Cardiac fibroblast (primary cell): ENCODE results near the gene BNIP3.
"Not testable (repeated sequence)": the region's sequence is repeated elsewhere in the genome, so short reads cannot be mapped to it uniquely, and the experiment has no call there.

Source experiments
- DNase-seq, 2 donors: peaks; one replicate each; pipeline versions ENCODE4 v3.0.0 to v3.0.0-alpha.2; 2010; ENCODE audit warnings: low read depth in 2 of 2
- H3K4me3 ChIP-seq, 2 donors: replicated peaks in 1 of 2; 1 replicate in 1 of 2; 2 replicates in 1 of 2; pipeline ENCODE4 v1.5.1; 2011; ENCODE audit warnings: low read depth in 2 of 2, low read length in 2 of 2, mild to moderate bottlenecking in 2 of 2, moderate library complexity in 1 of 2
- TF ChIP-seq, protein P1 (sequence below): IDR thresholded peaks from one replicate; pipeline ENCODE4 v1.5.1; 2011; ENCODE audit warnings: low read depth, mild to moderate bottlenecking, low read length, inconsistent platforms

BNIP3 gene

DNA sequence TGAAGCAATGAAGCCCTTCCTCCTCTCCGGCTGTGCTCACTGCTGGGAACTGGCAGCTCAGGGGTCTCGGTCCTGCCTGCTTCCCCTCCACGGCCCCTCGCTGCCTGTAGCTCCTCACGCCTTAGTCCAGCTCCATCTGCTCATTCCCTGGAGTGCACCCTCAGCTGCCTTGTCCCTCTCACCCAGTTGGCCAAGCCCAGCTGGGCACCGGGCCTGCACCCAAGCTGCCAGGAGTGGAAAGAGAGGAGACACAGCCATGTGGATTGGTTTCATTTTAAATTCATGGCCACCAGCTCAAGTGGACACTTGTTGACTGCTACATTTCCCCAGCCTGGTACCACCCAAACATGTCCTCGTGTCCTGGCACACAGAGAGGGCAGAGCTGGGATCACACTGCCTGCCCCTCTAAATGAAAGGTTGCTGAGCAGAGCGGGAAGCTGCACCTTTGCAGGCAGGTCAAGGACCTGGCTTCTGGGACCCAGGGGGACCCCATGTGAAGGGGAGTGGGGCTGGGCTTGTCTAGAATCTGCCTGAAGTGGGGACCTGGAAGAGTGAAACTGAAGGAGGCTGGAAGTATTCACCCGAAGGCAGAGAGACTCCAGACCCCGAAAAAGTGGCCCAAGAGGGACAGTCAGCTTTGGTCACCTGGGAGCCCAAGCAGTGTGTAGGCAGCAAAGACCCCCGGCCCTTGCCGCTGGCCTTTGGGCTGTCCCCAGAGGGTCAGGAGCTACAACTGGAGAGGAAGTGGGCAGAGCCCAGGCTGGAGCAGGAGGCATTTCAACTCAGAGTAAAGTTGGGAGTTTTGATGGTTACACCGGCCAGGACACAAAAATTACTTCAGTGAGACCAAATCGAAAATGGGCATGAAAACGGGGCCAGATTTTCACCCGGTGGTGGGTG, 15.0 kb upstream of the BNIP3 start:
- TF ChIP-seq, protein P1, sequence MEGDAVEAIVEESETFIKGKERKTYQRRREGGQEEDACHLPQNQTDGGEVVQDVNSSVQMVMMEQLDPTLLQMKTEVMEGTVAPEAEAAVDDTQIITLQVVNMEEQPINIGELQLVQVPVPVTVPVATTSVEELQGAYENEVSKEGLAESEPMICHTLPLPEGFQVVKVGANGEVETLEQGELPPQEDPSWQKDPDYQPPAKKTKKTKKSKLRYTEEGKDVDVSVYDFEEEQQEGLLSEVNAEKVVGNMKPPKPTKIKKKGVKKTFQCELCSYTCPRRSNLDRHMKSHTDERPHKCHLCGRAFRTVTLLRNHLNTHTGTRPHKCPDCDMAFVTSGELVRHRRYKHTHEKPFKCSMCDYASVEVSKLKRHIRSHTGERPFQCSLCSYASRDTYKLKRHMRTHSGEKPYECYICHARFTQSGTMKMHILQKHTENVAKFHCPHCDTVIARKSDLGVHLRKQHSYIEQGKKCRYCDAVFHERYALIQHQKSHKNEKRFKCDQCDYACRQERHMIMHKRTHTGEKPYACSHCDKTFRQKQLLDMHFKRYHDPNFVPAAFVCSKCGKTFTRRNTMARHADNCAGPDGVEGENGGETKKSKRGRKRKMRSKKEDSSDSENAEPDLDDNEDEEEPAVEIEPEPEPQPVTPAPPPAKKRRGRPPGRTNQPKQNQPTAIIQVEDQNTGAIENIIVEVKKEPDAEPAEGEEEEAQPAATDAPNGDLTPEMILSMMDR = no peak
- no peak for DNase-seq
- H3K4me3 ChIP-seq = no peak overlapping the region

DNA sequence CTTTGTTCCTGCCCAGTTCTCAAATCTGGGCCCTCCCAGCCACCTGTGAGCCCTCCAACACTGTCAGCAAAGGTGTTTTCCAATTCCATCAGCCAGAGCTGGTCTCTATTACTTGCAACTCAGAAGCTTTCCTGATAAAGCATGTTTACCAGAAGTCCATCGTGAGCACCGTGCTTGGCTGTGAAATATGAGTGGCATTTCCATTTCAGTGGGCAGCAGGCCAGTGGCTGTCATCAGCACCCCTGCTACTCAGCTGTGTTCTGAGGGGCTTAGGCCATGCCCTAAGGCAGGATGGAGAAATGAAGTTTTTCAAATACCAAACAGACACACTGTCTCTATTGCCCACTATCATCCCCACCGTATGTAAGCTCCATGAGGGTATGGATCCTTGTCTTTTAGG, 12.7 kb upstream of the BNIP3 start:
- no peak overlapping the region for H3K4me3 ChIP-seq
- DNase-seq = no peak
- TF ChIP-seq, protein P1 = no peak

DNA sequence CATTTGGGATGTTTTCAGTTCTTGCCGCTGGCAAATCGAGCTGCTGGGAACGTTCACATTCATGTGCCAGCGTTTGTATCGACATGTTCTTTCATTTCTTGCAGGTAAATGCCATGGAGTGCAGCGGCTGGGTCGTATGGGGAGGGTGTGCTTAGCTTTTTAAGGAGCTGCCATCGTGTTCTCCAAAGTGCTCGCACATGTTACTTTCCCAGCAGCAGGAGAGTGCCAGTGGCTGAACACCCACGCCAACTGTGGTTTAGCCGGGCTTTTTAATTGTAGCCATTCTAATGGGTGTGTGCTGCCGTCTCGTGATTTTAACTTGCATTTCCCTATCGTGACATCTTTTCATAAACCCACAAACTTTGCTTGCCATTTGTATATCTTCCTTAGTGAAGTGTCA, 11.6 kb upstream of the BNIP3 start:
- no peak for DNase-seq
- no peak overlapping the region for H3K4me3 ChIP-seq
- TF ChIP-seq, protein P1 = no peak

DNA sequence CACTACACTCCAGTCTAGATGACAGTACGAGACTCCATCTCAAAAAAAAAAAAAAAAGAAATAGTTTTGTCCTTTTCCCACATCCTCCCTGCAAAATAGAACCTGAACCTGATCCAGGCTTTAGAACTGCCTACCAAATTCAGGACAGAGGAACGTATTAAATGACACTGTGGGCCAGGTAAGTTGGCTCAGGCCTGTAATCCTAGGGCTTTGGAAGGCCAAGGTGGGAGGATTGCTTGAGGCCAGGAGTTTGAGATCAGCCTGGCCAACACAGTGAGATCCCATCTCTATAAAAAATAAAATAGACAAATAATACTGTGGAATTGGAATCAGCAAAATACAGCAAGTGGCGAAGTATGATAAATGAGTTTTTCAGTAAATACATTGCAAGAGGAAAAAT, 10.0 kb upstream of the BNIP3 start:
- TF ChIP-seq, protein P1 = no peak
- DNase-seq = no peak
- no peak overlapping the region for H3K4me3 ChIP-seq

DNA sequence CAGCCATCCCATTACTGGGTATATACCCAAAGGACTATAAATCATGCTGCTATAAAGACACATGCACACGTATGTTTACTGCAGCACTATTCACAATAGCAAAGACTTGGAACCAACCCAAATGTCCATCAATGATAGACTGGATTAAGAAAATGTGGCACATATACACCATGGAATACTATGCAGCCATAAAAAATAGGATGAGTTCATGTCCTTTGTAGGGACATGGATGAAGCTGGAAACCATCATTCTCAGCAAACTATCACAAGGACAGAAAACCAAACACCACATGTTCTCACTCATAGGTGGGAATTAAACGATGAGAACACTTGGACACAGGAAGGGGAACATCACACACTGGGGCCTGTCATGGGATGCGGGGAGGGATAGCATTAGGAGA, 6.1 kb upstream of the BNIP3 start:
- DNase-seq, H3K4me3 ChIP-seq: not testable (repeated sequence)

DNA sequence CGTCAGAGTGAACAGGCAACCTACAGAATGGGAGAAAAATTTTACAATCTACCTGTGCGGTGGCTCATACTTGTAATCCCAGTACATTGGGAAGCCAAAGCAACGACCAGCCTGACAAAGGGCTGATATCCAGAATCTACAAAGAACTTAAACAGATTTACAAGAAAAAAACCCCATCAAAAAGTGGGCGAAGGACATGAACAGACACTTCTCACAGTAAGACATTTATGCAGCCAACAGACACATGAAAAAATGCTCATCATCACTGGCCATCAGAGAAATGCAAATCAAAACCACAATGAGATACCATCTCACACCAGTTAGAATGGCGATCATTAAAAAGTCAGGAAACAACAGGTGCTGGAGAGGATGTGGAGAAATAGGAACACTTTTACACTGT, 5.6 kb upstream of the BNIP3 start:
- DNase-seq, H3K4me3 ChIP-seq: not testable (repeated sequence)

DNA sequence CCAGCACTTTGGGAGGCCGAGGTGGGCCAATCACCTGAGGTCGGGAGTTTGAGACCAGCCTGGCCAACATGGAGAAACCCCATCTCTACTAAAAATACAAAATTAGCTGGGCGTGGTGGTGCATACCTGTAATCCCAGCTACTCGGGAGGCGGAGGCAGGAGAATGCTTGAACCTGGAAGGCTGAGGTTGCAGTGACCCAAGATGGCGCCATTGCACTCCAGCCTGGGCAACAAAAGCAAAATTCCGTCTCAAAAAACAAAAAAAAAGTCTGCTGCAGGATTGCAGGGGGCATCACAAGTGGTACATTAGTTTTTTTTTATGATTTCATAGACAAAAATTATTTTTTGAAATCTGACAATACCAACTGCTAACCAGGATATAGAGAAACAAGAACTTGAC, 5.1 kb upstream of the BNIP3 start:
- not testable (repeated sequence) for H3K4me3 ChIP-seq, DNase-seq

DNA sequence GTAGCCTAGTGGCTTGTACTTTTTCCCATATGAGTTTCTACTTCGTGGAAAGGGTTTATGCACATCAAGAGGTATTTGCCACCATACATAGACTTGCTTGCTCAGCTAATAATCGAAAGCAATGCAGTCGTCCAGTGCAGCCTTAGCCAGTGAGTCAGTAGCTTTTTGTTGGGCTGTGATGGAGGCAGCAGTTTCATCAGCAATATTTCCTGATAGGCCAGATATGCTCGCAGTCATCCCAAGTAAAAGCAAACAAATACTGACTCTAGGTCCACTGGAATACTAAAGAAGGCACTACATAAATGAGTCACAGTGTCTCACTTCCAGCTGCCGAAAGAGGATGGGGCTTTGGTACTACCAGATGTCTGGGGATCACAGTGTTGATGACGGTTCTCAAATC, 2.1 kb upstream of the BNIP3 start:
- TF ChIP-seq, protein P1 = no peak
- no peak overlapping the region for H3K4me3 ChIP-seq
- DNase-seq = peak; percentile 51 to 95
